H1 (cell line): Measurements from ENCODE around the gene UGT1A1. TPM values are rescaled to one million over a fixed set of nuclear protein-coding genes. Genes with fewer than 3 reads are reported as not detected.

Experiments
- CTCF ChIA-PET: fragments of 300-600 bp; sonication (Branson Sonifier 250); formaldehyde crosslinking; loops from one replicate; lab custom pipeline; 2021; ENCODE audit not compliant: partially characterized antibody; lab: Charles Lee
- POLR2A ChIA-PET: fragments of 300-600 bp; sonication (Branson Sonifier 250); formaldehyde crosslinking; loops from one replicate; lab custom pipeline; 2021; ENCODE audit warnings: inconsistent platforms; ENCODE audit not compliant: partially characterized antibody; lab: Charles Lee
- DNase-seq, 2 experiments: peaks; one replicate each; pipeline versions ENCODE4 v3.0.0 to v3.0.0-alpha.2; 2010 to 2022; ENCODE audit warnings: low spot score in 2 of 2, low read depth in 1 of 2, mixed read lengths in 1 of 2
- FAIRE-seq: peaks from 2 replicates; lab custom pipeline; 2011; peaks lifted over from hg19 to GRCh38; lab: Jason Lieb, UNC
- H2AFZ ChIP-seq: 2 replicates; pipeline ENCODE4 v1.8.1; 2012; ENCODE audit warnings: low read length, inconsistent platforms
- H2AK5ac ChIP-seq: 2 replicates; pipeline ENCODE4 v1.6.1; 2013; ENCODE audit warnings: low read depth, low read length
- H2BK120ac ChIP-seq: replicated peaks from 2 replicates; pipeline ENCODE3; 2013; ENCODE audit warnings: low read depth, low read length, inconsistent platforms
- H2BK12ac ChIP-seq: 2 replicates; pipeline ENCODE4 v1.6.1; 2013; ENCODE audit warnings: low read depth, low read length
- H2BK15ac ChIP-seq: 2 replicates; pipeline ENCODE4 v1.6.1; 2013; ENCODE audit warnings: low read length
- H2BK20ac ChIP-seq: 2 replicates; pipeline ENCODE4 v1.6.1; 2013; ENCODE audit warnings: low read length
- H2BK5ac ChIP-seq: 2 replicates; pipeline ENCODE4 v1.6.1; 2013; ENCODE audit warnings: low read depth, low read length
- H3K14ac ChIP-seq: 2 replicates; pipeline ENCODE4 v1.6.1; 2013; ENCODE audit warnings: inconsistent platforms; ENCODE audit not compliant: insufficient read length
- H3K18ac ChIP-seq: 2 replicates; pipeline ENCODE4 v1.6.1; 2013; ENCODE audit warnings: low read length; ENCODE audit errors: extremely low read depth
- H3K23ac ChIP-seq: 2 replicates; pipeline ENCODE4 v1.6.1; 2013; ENCODE audit warnings: inconsistent platforms; ENCODE audit not compliant: insufficient read length
- H3K23me2 ChIP-seq: 2 replicates; pipeline ENCODE4 v1.6.1; 2013; ENCODE audit warnings: low read depth, low read length
- H3K27ac ChIP-seq: 2 replicates; pipeline ENCODE4 v1.6.1; 2011; ENCODE audit warnings: low read depth, low read length, inconsistent platforms
- H3K27me3 ChIP-seq, 4 experiments: replicated peaks in 1 of 4; 1 replicate in 1 of 4; 2 replicates in 3 of 4; pipeline versions ENCODE4 v1.6.1 to v1.8.1; 2011 to 2013; ENCODE audit warnings: low read length in 3 of 4, mild to moderate bottlenecking in 3 of 4, inconsistent platforms in 2 of 4, mixed read lengths in 2 of 4, moderate library complexity in 1 of 4; ENCODE audit not compliant: control insufficient read depth in 3 of 4, insufficient read depth in 3 of 4; ENCODE audit errors: extremely low read depth in 1 of 4
- H3K36me3 ChIP-seq, 4 experiments: 2 replicates each; pipeline versions ENCODE4 v1.6.1 to v1.8.1; 2011 to 2013; ENCODE audit warnings: mild to moderate bottlenecking in 4 of 4, low read length in 3 of 4, moderate library complexity in 2 of 4, control low read depth in 1 of 4, inconsistent platforms in 1 of 4; ENCODE audit not compliant: insufficient read depth in 4 of 4, control insufficient read depth in 2 of 4
- H3K4ac ChIP-seq: replicated peaks from 2 replicates; pipeline ENCODE3; 2013; ENCODE audit warnings: low read length, low read depth, mixed read lengths, inconsistent platforms; ENCODE audit not compliant: insufficient read length
- H3K4me1 ChIP-seq, 4 experiments: replicated peaks in 1 of 4; 1 replicate in 1 of 4; 2 replicates in 3 of 4; pipeline versions ENCODE4 v1.6.1 to v1.8.1; 2011 to 2013; ENCODE audit warnings: low read length in 3 of 4, inconsistent platforms in 2 of 4, mixed read lengths in 1 of 4; ENCODE audit not compliant: insufficient read depth in 4 of 4, control insufficient read depth in 3 of 4
- H3K4me2 ChIP-seq, 2 experiments: 2 replicates each; pipeline versions ENCODE4 v1.6.1 to v1.8.1; 2011 to 2013; ENCODE audit warnings: low read depth in 2 of 2, low read length in 2 of 2, control low read depth in 1 of 2, inconsistent platforms in 1 of 2, mild to moderate bottlenecking in 1 of 2; ENCODE audit not compliant: insufficient read depth in 1 of 2
- H3K4me3 ChIP-seq, 4 experiments: fragments of 200-600, 300-600 bp in 1 of 4; sonication (generic), shearing (Covaris generic), sonication (Bioruptor Twin) in 1 of 4; 2 replicates each; pipeline versions ENCODE4 v1.5.1 to v1.8.1; 2011 to 2016; ENCODE audit warnings: low read length in 4 of 4, low read depth in 3 of 4, control low read depth in 2 of 4, inconsistent platforms in 2 of 4, mild to moderate bottlenecking in 2 of 4, mixed read lengths in 1 of 4, moderate library complexity in 1 of 4; ENCODE audit not compliant: insufficient read depth in 2 of 4; ENCODE audit errors: extremely low read depth in 1 of 4
- H3K56ac ChIP-seq: replicated peaks from 2 replicates; pipeline ENCODE3; 2013; ENCODE audit warnings: low read depth, mild to moderate bottlenecking, mixed read lengths, low read length, inconsistent platforms; ENCODE audit not compliant: insufficient read length
- H3K79me1 ChIP-seq: 2 replicates; pipeline ENCODE4 v1.6.1; 2013; ENCODE audit warnings: low read depth, low read length, control low read depth
- H3K79me2 ChIP-seq, 2 experiments: 2 replicates each; pipeline versions ENCODE4 v1.6.1 to v1.8.1; 2012 to 2013; ENCODE audit warnings: low read length in 2 of 2, mild to moderate bottlenecking in 2 of 2, inconsistent platforms in 1 of 2; ENCODE audit not compliant: insufficient read depth in 2 of 2, control insufficient read depth in 1 of 2
- H3K9ac ChIP-seq, 4 experiments: replicated peaks in 1 of 4; 1 replicate in 1 of 4; 2 replicates in 3 of 4; pipeline versions ENCODE4 v1.6.1 to v1.8.1; 2011 to 2013; ENCODE audit warnings: low read depth in 3 of 4, low read length in 3 of 4, control low read depth in 2 of 4, mild to moderate bottlenecking in 2 of 4, moderate library complexity in 2 of 4, inconsistent platforms in 1 of 4; ENCODE audit errors: extremely low read depth in 1 of 4
- H3K9me3 ChIP-seq, 2 experiments: 2 replicates each; pipeline versions ENCODE4 v1.6.1 to v1.8.1; 2012 to 2013; ENCODE audit warnings: mild to moderate bottlenecking in 2 of 2, moderate library complexity in 2 of 2, control low read depth in 1 of 2, inconsistent platforms in 1 of 2, low read depth in 1 of 2, low read length in 1 of 2, mixed read lengths in 1 of 2; ENCODE audit not compliant: insufficient read depth in 2 of 2
- H4K20me1 ChIP-seq, 2 experiments: replicated peaks in 1 of 2; 2 replicates each; pipeline versions ENCODE3 to v1.8.1; 2011 to 2013; ENCODE audit warnings: inconsistent platforms in 2 of 2, low read length in 2 of 2, mild to moderate bottlenecking in 1 of 2; ENCODE audit not compliant: insufficient read depth in 2 of 2, control insufficient read depth in 1 of 2
- H4K5ac ChIP-seq: 2 replicates; pipeline ENCODE4 v1.6.1; 2013; ENCODE audit warnings: low read length, low read depth, mixed read lengths, inconsistent platforms; ENCODE audit not compliant: insufficient read length
- H4K8ac ChIP-seq: 2 replicates; pipeline ENCODE4 v1.8.0; 2013; ENCODE audit warnings: mild to moderate bottlenecking, moderate library complexity, low read length, inconsistent platforms; ENCODE audit not compliant: insufficient read depth; ENCODE audit errors: extremely low read depth
- H4K91ac ChIP-seq: replicated peaks from 2 replicates; pipeline ENCODE3; 2013; ENCODE audit warnings: low read length, mixed read lengths, inconsistent platforms; ENCODE audit not compliant: insufficient read length
- CBX5 ChIP-seq: fragments of 300-800, 300-1000 bp; sonication (generic); IDR thresholded peaks from 2 replicates; pipeline ENCODE4 v1.7.1; 2016; ENCODE audit warnings: antibody characterized with exemption, low read length, low read depth
- CHD1 ChIP-seq: IDR thresholded peaks from 2 replicates; pipeline ENCODE4 v1.6.1; 2012; ENCODE audit warnings: low read depth, low read length, improper control_type of control experiment
- HDAC2 ChIP-seq, 2 experiments: fragments of 300-600 bp in 1 of 2; sonication (generic) in 1 of 2; IDR thresholded peaks; 2 replicates each; pipeline ENCODE4 v1.6.1; 2011 to 2012; ENCODE audit warnings: low read depth in 2 of 2, low read length in 2 of 2, mild to moderate bottlenecking in 2 of 2, moderate library complexity in 2 of 2, borderline replicate concordance in 1 of 2, inconsistent platforms in 1 of 2
- JUND ChIP-seq: IDR thresholded peaks from 2 replicates; pipeline ENCODE4 v1.6.1; 2011; ENCODE audit warnings: mild to moderate bottlenecking, improper control_type of control experiment, low read length
- NANOG ChIP-seq: IDR thresholded peaks from 2 replicates; pipeline ENCODE4 v1.6.1; 2011; ENCODE audit warnings: low read length, low read depth, mild to moderate bottlenecking, inconsistent platforms; ENCODE audit not compliant: insufficient read depth, poor library complexity, severe bottlenecking
- WGBS, 2 experiments: shearing (Covaris generic) in 1 of 2; methylation state at CpG; one replicate each; pipeline versions ENCODE4 v1.1.6 to v1.1.7; 2013 to 2015; ENCODE audit warnings: low lambda C conversion rate in 2 of 2, mixed read lengths in 2 of 2, inconsistent platforms in 1 of 2, low coverage in 1 of 2, missing lambda C conversion rate in 1 of 2; ENCODE audit not compliant: insufficient replicate concordance in 2 of 2, insufficient coverage in 1 of 2, insufficient read length in 1 of 2; ENCODE audit errors: extremely low coverage in 1 of 2, missing lambda C conversion rate in 1 of 2; 5-methylcytosine and 5-hydroxymethylcytosine counted together
- polyA plus RNA-seq, 7 experiments: library from polyadenylated mRNA; depleted of rRNA in 3 of 7; stranded (reverse) in 5 of 7; unstranded in 2 of 7; fragments of >200 nt in 5 of 7; fragments of 200-250 nt in 2 of 7; gene quantifications; 1 replicate in 5 of 7; 2 replicates in 1 of 7; 4 replicates in 1 of 7; pipeline versions ENCODE4 v1.2.1 to v1.2.3, GENCODE V29; 2011 to 2013; ENCODE audit warnings: missing spikeins in 2 of 7, mixed read lengths in 2 of 7
- total RNA-seq: library from RNA; stranded (reverse); fragmentation: NEBNext Ultra II Directional; extraction: Animal tissue kit (Norgen Biotek cat#: 25700); gene quantifications from 2 replicates; pipeline ENCODE4 v1.2.1, GENCODE V29; 2021
- TF ChIP-seq, protein P1 (sequence below): IDR thresholded peaks from 2 replicates; pipeline ENCODE4 v1.6.1; 2011; ENCODE audit warnings: low read depth, mild to moderate bottlenecking, low read length; ENCODE audit not compliant: insufficient read depth
- TF ChIP-seq, protein P2 (sequence below): IDR thresholded peaks from 2 replicates; pipeline ENCODE4 v1.6.1; 2012; ENCODE audit warnings: inconsistent platforms

Gene UGT1A1
- total and polyA plus RNA-seq, 2 of the 8 experiments (the other 6 are each of a cell fraction or from before 2014, with no cell fraction given) = not detected

DNA sequence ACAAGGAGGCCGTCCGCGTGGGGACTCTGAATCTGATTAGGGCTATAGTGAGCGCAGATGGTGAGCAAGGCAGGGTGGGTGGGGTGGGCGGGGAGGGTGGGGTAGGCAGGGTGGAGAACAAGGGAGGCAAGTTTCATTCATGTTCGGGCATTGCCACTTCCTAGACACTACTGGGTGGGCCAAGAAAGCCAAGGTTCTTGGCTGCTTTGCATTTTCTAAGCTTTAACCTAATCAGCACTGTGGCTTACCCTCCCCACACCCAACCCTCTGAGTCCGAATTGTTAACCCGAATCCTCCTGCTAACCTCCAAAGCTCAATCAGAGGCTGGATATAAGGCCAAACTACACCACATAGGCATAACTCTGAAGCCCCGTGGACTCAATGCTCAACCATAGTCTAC, 36.2 kb downstream of the UGT1A1 start:
- no peaks in the 10 kb centered on the region for H3K4me1 ChIP-seq
- no peak overlapping the region for H3K4ac ChIP-seq
- no peaks in the 10 kb centered on the region for H3K23me2 ChIP-seq
- H3K9me3 ChIP-seq = peaks cover 0 to 5% of the 10 kb centered on the region in 2 experiments; a peak in 2 of 4 replicates
- H3K36me3 ChIP-seq = no peaks in the 10 kb centered on the region
- FAIRE-seq (no peak), DNase-seq (no peak)
- no peak overlapping the region for H3K23ac ChIP-seq
- H2BK5ac ChIP-seq = no peak overlapping the region
- H3K27me3 ChIP-seq = no peaks in the 10 kb centered on the region
- no peak overlapping the region for H4K8ac ChIP-seq
- no peak overlapping the region for H3K14ac ChIP-seq
- no peak overlapping the region for H2BK120ac ChIP-seq
- 71% methylated on average over 7 of the region's 9 CpGs; no CpG with 5 or more reads in 1 of the 2 experiments for WGBS, 2 experiments
- no peak overlapping the region for H3K4me3 ChIP-seq
- H2BK15ac ChIP-seq = no peak overlapping the region
- H3K56ac ChIP-seq = no peak overlapping the region
- H2BK20ac ChIP-seq = no peak overlapping the region
- H4K20me1 ChIP-seq = no peaks in the 10 kb centered on the region
- no peak overlapping the region for H4K5ac ChIP-seq
- H3K18ac ChIP-seq = no peak overlapping the region
- H2AFZ ChIP-seq = no peak overlapping the region
- no peak overlapping the region for H3K27ac ChIP-seq
- no peaks in the 10 kb centered on the region for H3K79me2 ChIP-seq
- no peak overlapping the region for H3K4me2 ChIP-seq
- no peak overlapping the region for H4K91ac ChIP-seq
- H2BK12ac ChIP-seq = no peak overlapping the region
- no peak overlapping the region for H2AK5ac ChIP-seq
- ChIA-PET CTCF (interaction anchor here (0.6 to 1.2 kb wide), 4 partner anchors 27 to 123 kb away, joined by 3 read pairs; no protein-coding TSS in a partner anchor), POLR2A (no interaction called here)
- no peak overlapping the region for H3K9ac ChIP-seq
- H3K79me1 ChIP-seq = no peaks in the 10 kb centered on the region
- TF ChIP-seq CBX5 = no peak
- TF ChIP-seq HDAC2 (IDR thresholded peaks at IDR 0.05; ENCODE audit: borderline replicate concordance in 1 of 2, low read depth in 2 of 2, low read length in 2 of 2) = no peak
- TF ChIP-seq, protein P1, sequence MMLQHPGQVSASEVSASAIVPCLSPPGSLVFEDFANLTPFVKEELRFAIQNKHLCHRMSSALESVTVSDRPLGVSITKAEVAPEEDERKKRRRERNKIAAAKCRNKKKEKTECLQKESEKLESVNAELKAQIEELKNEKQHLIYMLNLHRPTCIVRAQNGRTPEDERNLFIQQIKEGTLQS = no peak
- TF ChIP-seq NANOG = no peak
- TF ChIP-seq CHD1 = no peak
- no peak for TF ChIP-seq JUND
- TF ChIP-seq, protein P2, sequence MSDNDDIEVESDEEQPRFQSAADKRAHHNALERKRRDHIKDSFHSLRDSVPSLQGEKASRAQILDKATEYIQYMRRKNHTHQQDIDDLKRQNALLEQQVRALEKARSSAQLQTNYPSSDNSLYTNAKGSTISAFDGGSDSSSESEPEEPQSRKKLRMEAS = no peak
